GM18870 (cell line): ENCODE data around the gene HAUS7.

Source experiments
- ATAC-seq: cut with Tn5 transposase; IDR thresholded peaks from one replicate; pipeline ENCODE4 v1.9.1; 2021; ENCODE audit warnings: moderate library complexity; ENCODE audit not compliant: unreplicated experiment

HAUS7 gene

GRCh38 chrX:153441981-153442380 lies 28.4 kb downstream of the HAUS7 start:
- ATAC-seq, result no peak

- no peak for ATAC-seq
Measured at GRCh38 chrX:153441296-153441695, 29.1 kb downstream of the HAUS7 start.

- no peak for ATAC-seq
Measured at GRCh38 chrX:153440556-153441135, 29.7 kb downstream of the HAUS7 start.

- ATAC-seq, result no peak
Measured at GRCh38 chrX:153439977-153440376, 30.4 kb downstream of the HAUS7 start.

GRCh38 chrX:153438532-153438931 lies 31.8 kb downstream of the HAUS7 start:
- no peak for ATAC-seq

- no peak for ATAC-seq
Measured at GRCh38 chrX:153435845-153436244, 34.5 kb downstream of the HAUS7 start.

GRCh38 chrX:153434801-153435200 lies 35.6 kb downstream of the HAUS7 start:
- ATAC-seq, result no peak

GRCh38 chrX:153433781-153434285 lies 36.5 kb downstream of the HAUS7 start:
- no peak for ATAC-seq

- no peak for ATAC-seq
Measured at GRCh38 chrX:153433161-153433680, 37.2 kb downstream of the HAUS7 start.

- no peak for ATAC-seq
Measured at GRCh38 chrX:153430796-153431195, 39.6 kb downstream of the HAUS7 start.

- no peak for ATAC-seq
Measured at GRCh38 chrX:153426204-153426603, 44.2 kb downstream of the HAUS7 start.

GRCh38 chrX:153423652-153424051 lies 46.7 kb downstream of the HAUS7 start:
- ATAC-seq, result no peak

- ATAC-seq, result no peak
Measured at GRCh38 chrX:153421856-153422255, 48.5 kb downstream of the HAUS7 start.

GRCh38 chrX:153420851-153421599 lies 49.4 kb downstream of the HAUS7 start:
- no peak for ATAC-seq

- no peak for ATAC-seq
Measured at GRCh38 chrX:153417637-153418036, 52.7 kb downstream of the HAUS7 start.

- ATAC-seq, result no peak
Measured at GRCh38 chrX:153416781-153417450, 53.5 kb downstream of the HAUS7 start.

- ATAC-seq, result no peak
Measured at GRCh38 chrX:153414856-153415510, 55.4 kb downstream of the HAUS7 start.

- no peak for ATAC-seq
Measured at GRCh38 chrX:153413731-153414130, 56.6 kb downstream of the HAUS7 start.

GRCh38 chrX:153412746-153413720 lies 57.3 kb downstream of the HAUS7 start:
- no peak for ATAC-seq

- ATAC-seq, result no peak
Measured at GRCh38 chrX:153411988-153412574, 58.3 kb downstream of the HAUS7 start.
